ENCODE measurements around the gene LCNL1.

GRCh38 chr9:136988872-136989271 is 6.1 kb downstream of the LCNL1 start:
- TF ChIP-seq, protein P1, sequence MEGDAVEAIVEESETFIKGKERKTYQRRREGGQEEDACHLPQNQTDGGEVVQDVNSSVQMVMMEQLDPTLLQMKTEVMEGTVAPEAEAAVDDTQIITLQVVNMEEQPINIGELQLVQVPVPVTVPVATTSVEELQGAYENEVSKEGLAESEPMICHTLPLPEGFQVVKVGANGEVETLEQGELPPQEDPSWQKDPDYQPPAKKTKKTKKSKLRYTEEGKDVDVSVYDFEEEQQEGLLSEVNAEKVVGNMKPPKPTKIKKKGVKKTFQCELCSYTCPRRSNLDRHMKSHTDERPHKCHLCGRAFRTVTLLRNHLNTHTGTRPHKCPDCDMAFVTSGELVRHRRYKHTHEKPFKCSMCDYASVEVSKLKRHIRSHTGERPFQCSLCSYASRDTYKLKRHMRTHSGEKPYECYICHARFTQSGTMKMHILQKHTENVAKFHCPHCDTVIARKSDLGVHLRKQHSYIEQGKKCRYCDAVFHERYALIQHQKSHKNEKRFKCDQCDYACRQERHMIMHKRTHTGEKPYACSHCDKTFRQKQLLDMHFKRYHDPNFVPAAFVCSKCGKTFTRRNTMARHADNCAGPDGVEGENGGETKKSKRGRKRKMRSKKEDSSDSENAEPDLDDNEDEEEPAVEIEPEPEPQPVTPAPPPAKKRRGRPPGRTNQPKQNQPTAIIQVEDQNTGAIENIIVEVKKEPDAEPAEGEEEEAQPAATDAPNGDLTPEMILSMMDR (IDR thresholded peaks at IDR 0.05): no peak
- TF ChIP-seq POLR2A (IDR thresholded peaks at IDR 0.05): no peak
- no peak for TF ChIP-seq POLR2AphosphoS5 (IDR thresholded peaks at IDR 0.05)
